ENCODE measurements around the gene LDAF1. TPM values are rescaled to one million over a fixed set of nuclear protein-coding genes. Genes with fewer than 3 reads are reported as not detected.
A peak's percentile ranks its signal among the peaks of the same experiment; 100 is the strongest.
"Not testable (repeated sequence)": the region's sequence is repeated elsewhere in the genome, so short reads cannot be mapped to it uniquely, and the experiment has no call there.

LDAF1 gene
- total RNA-seq (10 to 100 TPM; 21.7 to 33.3 TPM), polyA plus RNA-seq (ENCODE audit: insufficient read length in 2 of 2) (10 to 100 TPM; 23.6 to 24.6 TPM)
- long read RNA-seq, donor 1, partial matches to known transcripts = 7 of 9 reads
- long read RNA-seq, donor 1, other reads (novel, unspliced or antisense) = 0 of 9 reads
- long read RNA-seq, donor 2, partial matches to known transcripts = 0 of 2 reads
- long read RNA-seq, donor 2, other reads (novel, unspliced or antisense) = 0 of 2 reads
- long read RNA-seq, donor 3, partial matches to known transcripts = 0 of 4 reads
- long read RNA-seq, donor 3, other reads (novel, unspliced or antisense) = 0 of 4 reads
- long read RNA-seq, donor 4, transcript TMEM159-202 (5 exons, 1,812 nt) = minor isoform, 7 of 35 reads
- long read RNA-seq, donor 4, transcript TMEM159-201 (5 exons, 2,014 nt) = major isoform, 8 of 35 reads
- long read RNA-seq, donor 4, partial matches to known transcripts = 19 of 35 reads
- long read RNA-seq, donor 4, other reads (novel, unspliced or antisense) = 0 of 35 reads

DNA sequence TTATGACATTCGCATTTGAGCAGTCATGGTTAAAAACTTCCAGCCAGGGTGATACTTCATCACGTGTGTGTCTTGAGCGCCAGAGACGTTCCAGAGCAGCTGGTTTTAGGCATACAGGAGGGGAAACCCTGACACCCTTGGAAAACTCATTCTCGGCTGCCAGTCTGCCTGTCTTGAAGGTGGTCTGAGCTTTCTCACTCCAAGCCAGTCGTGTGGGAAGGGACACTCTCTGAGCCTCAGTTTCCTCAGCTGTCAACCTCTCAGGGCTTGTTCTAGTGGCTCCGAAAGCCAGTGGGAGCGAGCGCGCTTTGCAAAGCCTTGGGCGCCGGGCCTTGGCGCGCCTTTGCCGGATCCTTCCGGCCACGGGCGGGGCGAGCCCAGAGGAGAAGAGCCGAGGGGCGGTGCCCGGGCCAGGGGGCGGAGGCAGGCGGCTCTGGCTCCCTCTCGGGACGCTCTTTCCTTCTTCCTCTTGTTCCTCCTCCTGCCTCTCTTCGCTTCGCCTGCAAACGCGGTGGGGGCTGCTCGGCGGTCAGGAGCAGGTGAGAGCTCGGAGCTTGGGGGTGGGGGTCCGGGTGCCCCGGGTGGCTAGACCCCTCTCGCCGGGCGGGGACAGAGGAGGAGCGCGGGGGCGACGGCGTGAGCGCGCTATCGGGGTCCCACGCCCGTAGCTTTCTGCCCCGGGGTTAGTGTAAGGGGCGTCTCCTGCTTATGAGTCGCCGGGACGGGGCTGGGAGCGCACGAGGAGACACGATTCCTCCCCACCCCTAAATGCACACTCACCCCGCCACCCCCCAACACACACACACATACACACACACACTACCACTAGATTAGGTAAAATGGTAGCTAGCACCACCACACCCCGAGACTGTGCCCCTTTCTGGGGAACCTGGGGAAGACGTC is at the start of gene LDAF1:
TSS of gene LDAF1 (plus strand) at position 467 of the 903 bp plus-strand sequence. CDS start 2,509 bp downstream, outside the sequence.
- peak in 4 of 6 donors; percentile 48 to 86 (median 65) for DNase-seq (ENCODE audit: low read depth in 4 of 6, low spot score in 6 of 6)
- Histone ChIP-seq H3K4me1 (ENCODE audit: control insufficient read depth, insufficient read depth, low read length) (peaks cover 21% of the 10 kb centered on the region), H3K27me3 (ENCODE audit: control insufficient read depth, insufficient read depth, low read length) (no peaks in the 10 kb centered on the region), H3K9me3 (ENCODE audit: control insufficient read depth, insufficient read depth, low read length) (no peaks in the 10 kb centered on the region), H3K27ac (ENCODE audit: low read depth, low read length) (peak within 1 kb of the TSS; percentile 25), H3K36me3 (ENCODE audit: control insufficient read depth, insufficient read depth, low read length) (no peaks in the 10 kb centered on the region), H3K4me3 (ENCODE audit: low read depth, low read length) (peak within 1 kb of the TSS; percentile 73)
- under 1% methylated on average over 44 of the region's 59 CpGs for WGBS (ENCODE audit: insufficient coverage)

DNA sequence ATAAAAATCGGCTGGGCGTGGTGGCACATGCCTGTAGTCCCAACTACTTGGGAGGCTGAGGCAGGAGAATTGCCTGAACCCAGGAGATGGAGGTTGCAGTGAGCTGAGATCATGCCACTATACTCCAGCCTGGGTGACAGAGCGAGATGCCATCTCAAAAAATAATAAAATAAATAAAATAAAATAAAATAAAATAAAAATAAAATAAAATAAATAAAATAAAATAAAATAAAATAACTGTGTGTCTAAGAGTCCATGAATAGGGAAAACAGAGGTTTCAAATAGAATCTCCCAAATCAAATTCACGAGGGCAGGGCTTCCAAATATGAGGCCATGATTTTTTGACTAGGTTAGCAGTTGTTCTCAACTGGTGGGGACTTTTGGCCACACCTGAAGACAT is 42.9 kb upstream of the LDAF1 start:
- not testable (repeated sequence) for H3K27ac ChIP-seq (ENCODE audit: low read depth, low read length); H3K4me3 ChIP-seq (ENCODE audit: low read depth, low read length); H3K4me1 ChIP-seq (ENCODE audit: control insufficient read depth, insufficient read depth, low read length); DNase-seq (ENCODE audit: low read depth in 4 of 6, low spot score in 6 of 6); H3K27me3 ChIP-seq (ENCODE audit: control insufficient read depth, insufficient read depth, low read length); H3K36me3 ChIP-seq (ENCODE audit: control insufficient read depth, insufficient read depth, low read length); H3K9me3 ChIP-seq (ENCODE audit: control insufficient read depth, insufficient read depth, low read length)
- WGBS (ENCODE audit: insufficient coverage) = 100% methylated on average over 1 of the region's 4 CpGs

DNA sequence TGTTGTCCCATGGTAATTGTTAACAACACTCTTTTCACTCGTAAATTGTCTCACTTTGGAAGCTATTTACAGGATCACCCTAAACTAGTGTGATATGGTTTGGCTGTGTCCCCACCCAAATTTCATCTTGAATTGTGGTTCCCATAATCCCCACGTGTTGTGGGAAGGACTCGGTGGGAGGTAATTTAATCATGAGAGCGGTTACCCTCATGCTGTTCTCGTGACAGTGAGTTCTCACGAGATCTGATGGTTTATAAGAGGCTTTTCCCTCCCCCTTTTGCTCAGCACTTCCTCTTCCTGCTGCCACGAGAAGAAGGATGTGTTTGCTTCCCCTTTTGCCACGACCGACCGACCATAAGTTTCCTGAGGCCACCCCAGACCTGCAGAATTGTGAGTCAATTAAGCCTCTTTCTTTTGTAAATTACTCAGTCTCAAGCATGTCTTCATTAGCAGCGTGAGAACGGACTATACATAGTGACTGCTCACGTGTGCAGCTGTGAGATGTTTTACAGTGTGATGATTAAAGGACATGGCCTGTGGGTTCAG is 42.3 kb upstream of the LDAF1 start:
- Histone ChIP-seq H3K27ac (ENCODE audit: low read depth, low read length) (no peak overlapping the region), H3K4me1 (ENCODE audit: control insufficient read depth, insufficient read depth, low read length) (no peaks in the 10 kb centered on the region), H3K27me3 (ENCODE audit: control insufficient read depth, insufficient read depth, low read length) (no peaks in the 10 kb centered on the region), H3K4me3 (ENCODE audit: low read depth, low read length) (no peak overlapping the region), H3K9me3 (ENCODE audit: control insufficient read depth, insufficient read depth, low read length) (no peaks in the 10 kb centered on the region), H3K36me3 (ENCODE audit: control insufficient read depth, insufficient read depth, low read length) (no peaks in the 10 kb centered on the region)
- peak in 2 of 6 donors; percentile 8 to 47 for DNase-seq (ENCODE audit: low read depth in 4 of 6, low spot score in 6 of 6)
- 39% methylated on average over 7 of the region's 13 CpGs for WGBS (ENCODE audit: insufficient coverage)

DNA sequence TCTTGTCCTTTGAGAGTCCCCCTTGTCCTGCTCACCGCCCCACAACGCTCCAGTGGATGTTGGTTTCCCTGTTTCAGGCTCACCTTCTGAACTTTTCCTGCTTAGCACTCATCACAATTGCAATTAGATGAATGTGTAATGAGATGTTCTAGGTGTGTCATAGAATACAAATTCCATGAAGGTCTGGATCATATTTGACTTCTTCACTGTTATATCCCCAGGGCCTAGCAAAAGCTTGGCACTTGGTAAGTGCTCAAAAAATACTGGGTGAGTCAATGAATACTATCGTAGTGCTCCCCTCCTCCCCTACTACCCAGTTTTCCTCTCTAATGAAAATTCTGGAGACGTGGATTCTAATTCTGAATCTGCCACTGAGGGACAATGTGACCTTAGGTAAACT is 40.9 kb upstream of the LDAF1 start:
- no peaks in the 10 kb centered on the region for H3K9me3 ChIP-seq (ENCODE audit: control insufficient read depth, insufficient read depth, low read length)
- 93% methylated on average over 2 of the region's 4 CpGs for WGBS (ENCODE audit: insufficient coverage)
- H3K36me3 ChIP-seq (ENCODE audit: control insufficient read depth, insufficient read depth, low read length) = no peaks in the 10 kb centered on the region
- no peak for DNase-seq (ENCODE audit: low read depth in 4 of 6, low spot score in 6 of 6)
- no peak overlapping the region for H3K27ac ChIP-seq (ENCODE audit: low read depth, low read length)
- no peaks in the 10 kb centered on the region for H3K27me3 ChIP-seq (ENCODE audit: control insufficient read depth, insufficient read depth, low read length)
- H3K4me3 ChIP-seq (ENCODE audit: low read depth, low read length) = no peak overlapping the region
- H3K4me1 ChIP-seq (ENCODE audit: control insufficient read depth, insufficient read depth, low read length) = no peaks in the 10 kb centered on the region

DNA sequence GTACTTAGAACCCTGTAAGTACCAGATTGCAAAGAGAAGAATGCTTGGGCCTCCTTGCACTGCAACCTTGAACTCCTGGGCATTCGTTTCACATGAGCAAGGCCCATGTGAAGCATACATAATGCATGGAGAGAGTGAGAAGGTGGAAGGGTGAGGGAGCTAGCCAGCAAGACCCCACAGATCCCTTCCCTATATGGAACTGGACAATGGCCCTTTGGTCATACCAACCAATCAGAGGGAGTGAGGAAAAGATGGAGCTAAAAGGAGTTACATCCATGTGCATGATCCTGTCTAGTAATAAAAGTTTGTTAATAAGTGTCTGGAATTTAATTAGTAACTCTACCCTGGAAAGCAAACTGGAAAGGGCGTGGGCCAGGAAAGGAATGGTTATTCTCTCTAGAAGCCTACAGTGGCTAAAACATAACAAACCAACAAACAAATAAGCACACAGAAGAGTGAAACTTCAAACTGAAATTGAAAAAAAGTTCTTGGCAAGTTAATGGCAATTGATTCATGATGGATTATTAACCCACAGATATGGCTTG is 37.4 kb upstream of the LDAF1 start:
- no peaks in the 10 kb centered on the region for H3K36me3 ChIP-seq (ENCODE audit: control insufficient read depth, insufficient read depth, low read length)
- H3K27ac ChIP-seq (ENCODE audit: low read depth, low read length) = no peak overlapping the region
- WGBS (ENCODE audit: insufficient coverage) = no CpG with 5 or more reads among the region's 2 CpGs
- H3K4me3 ChIP-seq (ENCODE audit: low read depth, low read length) = no peak overlapping the region
- H3K9me3 ChIP-seq (ENCODE audit: control insufficient read depth, insufficient read depth, low read length) = no peaks in the 10 kb centered on the region
- H3K4me1 ChIP-seq (ENCODE audit: control insufficient read depth, insufficient read depth, low read length) = no peaks in the 10 kb centered on the region
- no peak for DNase-seq (ENCODE audit: low read depth in 4 of 6, low spot score in 6 of 6)
- no peaks in the 10 kb centered on the region for H3K27me3 ChIP-seq (ENCODE audit: control insufficient read depth, insufficient read depth, low read length)

DNA sequence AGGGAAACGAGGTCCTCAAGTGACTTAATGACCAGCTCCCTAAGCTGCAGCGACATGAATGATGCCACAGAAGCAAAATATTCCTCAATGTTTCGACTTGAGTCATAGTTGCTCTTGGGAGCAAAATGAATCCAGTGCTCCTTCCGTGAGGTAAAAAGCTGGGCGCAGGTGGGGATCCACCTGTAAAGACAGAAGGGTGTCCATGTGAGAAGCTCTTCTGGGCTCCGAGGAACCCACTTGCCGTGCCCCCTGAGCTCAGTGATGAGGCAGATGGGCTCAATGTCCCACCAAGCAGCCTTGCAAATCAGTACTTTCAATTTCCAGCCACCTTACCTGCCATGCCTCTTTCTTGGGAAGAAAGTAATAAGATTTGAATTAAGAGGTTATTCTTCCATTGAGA is 33.3 kb upstream of the LDAF1 start:
- Histone ChIP-seq H3K36me3 (ENCODE audit: control insufficient read depth, insufficient read depth, low read length) (no peaks in the 10 kb centered on the region), H3K27ac (ENCODE audit: low read depth, low read length) (no peak overlapping the region), H3K4me3 (ENCODE audit: low read depth, low read length) (no peak overlapping the region), H3K9me3 (ENCODE audit: control insufficient read depth, insufficient read depth, low read length) (no peaks in the 10 kb centered on the region), H3K4me1 (ENCODE audit: control insufficient read depth, insufficient read depth, low read length) (no peaks in the 10 kb centered on the region), H3K27me3 (ENCODE audit: control insufficient read depth, insufficient read depth, low read length) (no peaks in the 10 kb centered on the region)
- DNase-seq (ENCODE audit: low read depth in 4 of 6, low spot score in 6 of 6) = no peak
- WGBS (ENCODE audit: insufficient coverage) = 95% methylated on average over 5 of the region's 7 CpGs

DNA sequence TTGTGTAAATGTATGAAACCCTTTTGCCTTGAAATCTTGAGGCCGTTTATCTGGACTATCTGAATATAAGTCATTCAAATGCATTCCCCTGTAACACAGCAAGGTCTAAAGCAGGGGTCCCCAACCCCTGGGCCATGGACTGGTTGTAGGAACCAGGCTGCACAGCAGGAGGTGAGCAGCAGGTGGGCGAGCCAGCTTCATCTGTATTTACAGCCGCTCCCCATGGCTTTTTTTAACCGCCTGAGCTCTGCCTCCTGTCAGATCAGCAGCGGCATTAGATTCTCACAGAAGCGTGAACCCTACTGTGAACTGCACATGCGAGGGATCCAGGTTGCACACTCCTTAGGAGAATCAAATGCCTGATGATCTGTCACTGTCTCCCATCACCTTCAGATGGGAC is 32.0 kb upstream of the LDAF1 start:
- no peaks in the 10 kb centered on the region for H3K4me1 ChIP-seq (ENCODE audit: control insufficient read depth, insufficient read depth, low read length)
- H3K36me3 ChIP-seq (ENCODE audit: control insufficient read depth, insufficient read depth, low read length) = no peaks in the 10 kb centered on the region
- H3K4me3 ChIP-seq (ENCODE audit: low read depth, low read length) = no peak overlapping the region
- no peak overlapping the region for H3K27ac ChIP-seq (ENCODE audit: low read depth, low read length)
- H3K27me3 ChIP-seq (ENCODE audit: control insufficient read depth, insufficient read depth, low read length) = no peaks in the 10 kb centered on the region
- H3K9me3 ChIP-seq (ENCODE audit: control insufficient read depth, insufficient read depth, low read length) = no peaks in the 10 kb centered on the region
- peak in 1 of 6 donors; percentile 6 for DNase-seq (ENCODE audit: low read depth in 4 of 6, low spot score in 6 of 6)
- WGBS (ENCODE audit: insufficient coverage) = 58% methylated on average over 7 of the region's 7 CpGs

DNA sequence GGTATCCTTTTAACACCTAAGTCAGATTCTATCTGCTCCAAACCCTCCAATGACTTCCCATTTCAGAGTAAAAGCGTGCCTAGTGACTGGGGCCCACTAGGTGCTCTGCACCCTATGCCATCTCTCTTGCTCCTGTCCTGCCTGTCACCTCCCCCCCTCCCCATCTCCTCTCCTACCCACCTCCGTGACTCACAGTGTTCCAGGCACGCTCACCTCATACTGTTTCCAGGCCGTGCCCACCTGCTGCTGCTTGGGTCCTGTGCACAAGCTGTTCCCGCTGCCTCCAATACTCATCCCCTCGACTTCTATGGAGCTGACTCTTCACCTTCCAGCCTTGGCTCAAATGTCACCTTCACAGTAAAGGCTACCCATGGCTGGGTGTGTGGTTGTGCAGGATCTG is 29.5 kb upstream of the LDAF1 start:
- H3K27me3 ChIP-seq (ENCODE audit: control insufficient read depth, insufficient read depth, low read length) = no peaks in the 10 kb centered on the region
- H3K9me3 ChIP-seq (ENCODE audit: control insufficient read depth, insufficient read depth, low read length) = no peaks in the 10 kb centered on the region
- H3K36me3 ChIP-seq (ENCODE audit: control insufficient read depth, insufficient read depth, low read length) = no peaks in the 10 kb centered on the region
- no peak overlapping the region for H3K27ac ChIP-seq (ENCODE audit: low read depth, low read length)
- DNase-seq (ENCODE audit: low read depth in 4 of 6, low spot score in 6 of 6) = no peak
- 85% methylated on average over 4 of the region's 6 CpGs for WGBS (ENCODE audit: insufficient coverage)
- H3K4me1 ChIP-seq (ENCODE audit: control insufficient read depth, insufficient read depth, low read length) = no peaks in the 10 kb centered on the region
- H3K4me3 ChIP-seq (ENCODE audit: low read depth, low read length) = no peak overlapping the region

DNA sequence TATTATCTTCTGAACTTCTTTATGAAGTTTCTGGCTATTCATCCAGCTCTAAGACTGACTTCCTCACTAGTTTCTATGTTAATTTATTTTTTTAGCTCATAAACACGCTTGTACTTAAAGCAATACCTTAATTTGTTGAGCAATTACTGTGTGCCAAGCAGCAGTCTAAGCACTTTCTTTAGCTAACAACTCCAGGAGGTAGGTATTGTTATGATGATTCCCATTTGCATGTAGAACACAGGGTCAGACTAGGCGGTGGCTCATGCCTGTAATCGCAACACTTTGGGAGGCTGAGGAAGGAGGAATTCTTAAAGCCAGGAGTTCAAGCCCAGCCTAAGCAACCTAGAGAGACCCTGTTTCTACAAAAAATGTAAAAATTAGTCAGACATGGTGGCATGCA is 27.7 kb upstream of the LDAF1 start:
- H3K36me3 ChIP-seq (ENCODE audit: control insufficient read depth, insufficient read depth, low read length) = no peaks in the 10 kb centered on the region
- no peak for DNase-seq (ENCODE audit: low read depth in 4 of 6, low spot score in 6 of 6)
- WGBS (ENCODE audit: insufficient coverage) = no CpG with 5 or more reads among the region's 3 CpGs
- no peaks in the 10 kb centered on the region for H3K4me1 ChIP-seq (ENCODE audit: control insufficient read depth, insufficient read depth, low read length)
- no peak overlapping the region for H3K4me3 ChIP-seq (ENCODE audit: low read depth, low read length)
- no peaks in the 10 kb centered on the region for H3K27me3 ChIP-seq (ENCODE audit: control insufficient read depth, insufficient read depth, low read length)
- no peaks in the 10 kb centered on the region for H3K9me3 ChIP-seq (ENCODE audit: control insufficient read depth, insufficient read depth, low read length)
- H3K27ac ChIP-seq (ENCODE audit: low read depth, low read length) = no peak overlapping the region

Data from spinal cord (tissue), 10 donors.